Measurements from ENCODE around the gene ECSCR.
A peak's percentile ranks its signal among the peaks of the same experiment; 100 is the strongest.
"Not testable (repeated sequence)": the region's sequence is repeated elsewhere in the genome, so short reads cannot be mapped to it uniquely, and the experiment has no call there.

The ECSCR gene

GRCh38 chr5:139410121-139410992, 52.2 kb downstream of the ECSCR start:
- no peak for DNase-seq

- not testable (repeated sequence) for DNase-seq
These were observed 53.4 kb downstream of the ECSCR start for GRCh38 chr5:139409116-139409515.

- DNase-seq = no peak
These were observed 54.4 kb downstream of the ECSCR start for GRCh38 chr5:139408191-139408590.

GRCh38 chr5:139407517-139407916, 55.0 kb downstream of the ECSCR start:
- no peak for DNase-seq

GRCh38 chr5:139406963-139407362, 55.6 kb downstream of the ECSCR start:
- DNase-seq = no peak

- DNase-seq = no peak
These were observed 58.1 kb downstream of the ECSCR start for GRCh38 chr5:139404484-139404840.

- DNase-seq = peak; percentile 92
These were observed 58.6 kb downstream of the ECSCR start, which contains the start of gene SPATA24 for GRCh38 chr5:139403787-139404483. SPATA24 (minus strand) TSS chr5:139404089; CDS start chr5:139404060, 29 bp downstream.

- DNase-seq = no peak
These were observed 59.1 kb downstream of the ECSCR start for GRCh38 chr5:139403418-139403786.

GRCh38 chr5:139402561-139403158, 59.9 kb downstream of the ECSCR start:
- DNase-seq = no peak

- no peak for DNase-seq
These were observed 61.0 kb downstream of the ECSCR start for GRCh38 chr5:139401546-139401945.

- DNase-seq = no peak
These were observed 62.9 kb downstream of the ECSCR start for GRCh38 chr5:139399501-139400121.

All from kidney glomerular epithelial cell (primary cell).